Cardiac muscle cell (in vitro differentiated cells and primary cell): ENCODE data around the gene MAP9. TPM values are rescaled to one million over a fixed set of nuclear protein-coding genes. Genes with fewer than 3 reads are reported as not detected.
"Not testable (repeated sequence)": the region's sequence is repeated elsewhere in the genome, so short reads cannot be mapped to it uniquely, and the experiment has no call there.

Experiments used
- DNase-seq, 2 donors: peaks; one replicate each; pipeline versions ENCODE4 v3.0.0 to v3.0.0-alpha.2; 2010 to 2017; ENCODE audit warnings: low read depth in 1 of 2, low spot score in 1 of 2
- H3K27ac ChIP-seq: fragments of 200-600 bp; sonication (generic); 2 replicates; pipeline ENCODE4 v1.5.1; 2016
- H3K27me3 ChIP-seq: fragments of 200-600 bp; sonication (generic); 2 replicates; pipeline ENCODE4 v1.6.0; 2016; ENCODE audit warnings: control low read depth
- H3K36me3 ChIP-seq: fragments of 200-600 bp; sonication (generic); 2 replicates; pipeline ENCODE4 v1.5.1; 2016; ENCODE audit warnings: control low read depth
- H3K4me1 ChIP-seq: fragments of 200-600 bp; sonication (generic); 2 replicates; pipeline ENCODE4 v1.8.1; 2017; ENCODE audit warnings: low read depth, mild to moderate bottlenecking, mixed run types
- H3K4me3 ChIP-seq: fragments of 200-600 bp; sonication (generic); 2 replicates; pipeline ENCODE4 v1.5.1; 2016; ENCODE audit warnings: mild to moderate bottlenecking
- H3K9me3 ChIP-seq: fragments of 200-600 bp; sonication (generic); 2 replicates; pipeline ENCODE4 v1.5.1; 2017; ENCODE audit warnings: low read depth, mild to moderate bottlenecking, control low read depth
- polyA plus RNA-seq: library from polyadenylated mRNA; unstranded; fragments of >200 nt; fragmentation: Nextera tagmentation; extraction: Ambion mirVana; gene quantifications from 2 replicates; pipeline ENCODE4 v1.2.1, GENCODE V29; 2016
- total RNA-seq: library from RNA; depleted of rRNA; stranded (reverse); fragments of >200 nt; gene quantifications from 2 replicates; pipeline ENCODE4 v1.2.3, GENCODE V29; 2016
- TF ChIP-seq, protein P1 (sequence below): IDR thresholded peaks from 2 replicates; pipeline ENCODE4 v1.5.1; 2012; ENCODE audit warnings: low read depth, mild to moderate bottlenecking, low read length

Gene MAP9
- total RNA-seq (20.3 and 20.8 TPM in 2 replicates), polyA plus RNA-seq (39.3 and 41.9 TPM in 2 replicates)

DNA sequence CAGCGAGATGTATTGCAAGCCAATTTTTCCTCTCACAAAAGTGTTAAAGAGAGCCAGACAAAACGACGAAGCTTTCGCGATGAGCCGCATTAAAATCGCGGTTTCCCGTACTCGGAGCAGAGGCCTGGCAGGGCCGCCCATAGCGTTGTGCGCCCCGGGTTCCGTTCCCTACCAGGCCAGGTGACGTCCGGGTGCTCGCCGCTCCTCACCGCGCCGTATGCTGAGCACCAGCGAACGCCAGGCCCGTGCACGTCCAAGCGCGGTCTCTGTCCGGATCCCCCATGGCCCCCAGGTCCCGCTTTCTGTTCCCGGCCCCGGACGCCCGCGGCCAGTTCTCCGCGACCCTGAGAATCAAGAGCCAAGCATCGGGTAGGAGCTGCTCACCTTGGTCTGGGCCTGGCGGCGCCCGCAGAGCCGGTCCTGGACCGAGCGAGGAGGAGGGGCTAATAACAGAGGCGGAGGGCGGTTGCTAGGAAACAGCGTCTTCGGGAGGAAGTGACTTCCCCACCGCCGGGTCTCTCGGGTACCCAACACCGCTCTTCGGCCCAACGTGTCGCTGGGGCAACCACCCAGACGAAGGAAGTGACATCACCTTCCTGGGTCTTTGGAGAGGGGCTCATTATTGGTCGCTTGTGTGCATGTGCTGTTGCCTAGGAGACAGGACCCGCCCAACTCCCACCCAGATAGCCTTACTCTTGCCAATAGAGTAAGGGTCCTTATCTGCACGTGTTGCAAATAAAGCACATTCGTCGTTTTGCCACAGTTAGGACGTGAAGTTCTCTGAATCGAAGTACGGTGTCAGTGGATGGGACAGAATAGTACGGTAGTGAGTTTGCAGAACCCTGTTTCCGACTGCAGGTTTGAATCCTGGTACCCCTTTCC, at the start of gene MAP9:
MAP9 (minus strand) TSS at position 579 of the 882 bp plus-strand sequence. CDS start 1,115 bp downstream, outside the sequence.
- peak; percentile 98 to 99 for DNase-seq
- no peaks in the 10 kb centered on the region for H3K9me3 ChIP-seq
- H3K27ac ChIP-seq, result peak within 1 kb of the TSS; percentile 55
- peaks cover 7% of the 10 kb centered on the region for H3K4me1 ChIP-seq
- peak within 1 kb of the TSS; percentile 91 for H3K4me3 ChIP-seq
- H3K27me3 ChIP-seq, result no peaks in the 10 kb centered on the region
- H3K36me3 ChIP-seq, result peaks cover 16% of the 10 kb centered on the region
- TF ChIP-seq, protein P1, sequence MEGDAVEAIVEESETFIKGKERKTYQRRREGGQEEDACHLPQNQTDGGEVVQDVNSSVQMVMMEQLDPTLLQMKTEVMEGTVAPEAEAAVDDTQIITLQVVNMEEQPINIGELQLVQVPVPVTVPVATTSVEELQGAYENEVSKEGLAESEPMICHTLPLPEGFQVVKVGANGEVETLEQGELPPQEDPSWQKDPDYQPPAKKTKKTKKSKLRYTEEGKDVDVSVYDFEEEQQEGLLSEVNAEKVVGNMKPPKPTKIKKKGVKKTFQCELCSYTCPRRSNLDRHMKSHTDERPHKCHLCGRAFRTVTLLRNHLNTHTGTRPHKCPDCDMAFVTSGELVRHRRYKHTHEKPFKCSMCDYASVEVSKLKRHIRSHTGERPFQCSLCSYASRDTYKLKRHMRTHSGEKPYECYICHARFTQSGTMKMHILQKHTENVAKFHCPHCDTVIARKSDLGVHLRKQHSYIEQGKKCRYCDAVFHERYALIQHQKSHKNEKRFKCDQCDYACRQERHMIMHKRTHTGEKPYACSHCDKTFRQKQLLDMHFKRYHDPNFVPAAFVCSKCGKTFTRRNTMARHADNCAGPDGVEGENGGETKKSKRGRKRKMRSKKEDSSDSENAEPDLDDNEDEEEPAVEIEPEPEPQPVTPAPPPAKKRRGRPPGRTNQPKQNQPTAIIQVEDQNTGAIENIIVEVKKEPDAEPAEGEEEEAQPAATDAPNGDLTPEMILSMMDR, result no peak

DNA sequence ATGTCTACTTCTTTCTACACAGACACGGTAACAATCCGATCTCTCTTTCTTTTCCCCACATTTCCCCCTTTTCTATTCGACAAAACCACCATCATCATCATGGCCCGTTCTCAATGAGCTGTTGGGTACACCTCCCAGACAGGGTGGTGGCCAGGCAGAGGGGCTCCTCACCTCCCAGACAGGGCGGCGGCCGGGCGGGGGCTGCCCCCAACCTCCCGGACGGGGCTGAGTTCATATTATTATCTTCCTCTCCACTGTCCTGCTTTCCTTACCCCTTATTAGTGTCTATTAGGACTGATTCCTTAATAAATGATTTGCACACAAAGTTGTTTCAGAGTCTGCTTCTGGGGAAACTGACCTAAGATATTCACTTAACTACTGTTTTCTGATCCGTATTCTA, 48.0 kb upstream of the MAP9 start:
- H3K27ac ChIP-seq, DNase-seq, H3K9me3 ChIP-seq, H3K4me1 ChIP-seq, H3K4me3 ChIP-seq, H3K27me3 ChIP-seq, H3K36me3 ChIP-seq: not testable (repeated sequence)

DNA sequence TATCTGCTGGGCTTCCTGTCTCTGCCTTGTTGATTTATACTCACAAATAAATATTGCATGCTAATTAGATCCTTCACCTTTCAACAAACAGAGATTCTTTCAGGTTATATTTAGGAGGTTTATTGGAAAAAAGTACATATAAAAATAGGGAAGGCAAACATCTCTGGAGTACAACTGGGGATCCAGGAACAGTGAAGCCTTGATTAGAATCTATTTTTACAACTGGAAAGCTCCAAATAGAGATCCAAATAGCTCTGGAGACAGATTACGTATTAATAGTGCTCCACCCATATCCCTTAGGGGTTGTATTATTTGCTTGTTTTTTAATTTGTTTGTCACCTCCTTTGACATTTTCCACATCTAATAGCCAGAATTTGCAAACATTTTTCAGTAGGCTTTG, 46.9 kb upstream of the MAP9 start:
- H3K27me3 ChIP-seq, result no peaks in the 10 kb centered on the region

DNA sequence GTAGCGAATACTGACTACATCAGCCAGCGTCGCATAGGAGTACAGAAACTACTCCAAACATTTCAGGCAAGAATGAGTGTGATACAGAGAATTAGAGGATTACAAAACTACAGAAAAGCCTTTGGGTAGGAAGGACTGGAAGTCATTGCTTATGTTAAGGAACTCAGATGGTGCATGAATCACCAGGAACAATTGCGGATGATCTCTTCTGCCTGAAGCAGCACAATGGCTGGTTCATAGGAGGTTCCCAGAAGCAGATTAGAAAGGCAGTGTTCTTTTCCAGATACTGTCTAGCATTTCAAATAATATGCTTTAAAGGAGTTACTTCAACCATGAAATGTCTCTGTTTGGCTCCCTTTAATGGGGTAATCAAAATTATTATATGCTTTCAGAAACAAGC, 42.5 kb upstream of the MAP9 start:
- no peaks in the 10 kb centered on the region for H3K27me3 ChIP-seq
- peak in 1 of 2 donors; percentile 60 for DNase-seq
- no peaks in the 10 kb centered on the region for H3K36me3 ChIP-seq

More for the DNA sequence above, 46.9 kb upstream of the MAP9 start:
- Histone ChIP-seq H3K36me3 (no peaks in the 10 kb centered on the region), H3K4me1 (no peaks in the 10 kb centered on the region), H3K9me3 (no peaks in the 10 kb centered on the region), H3K27ac (no peak overlapping the region), H3K4me3 (no peak overlapping the region)
- no peak for DNase-seq
- TF ChIP-seq, protein P1, result no peak

DNA sequence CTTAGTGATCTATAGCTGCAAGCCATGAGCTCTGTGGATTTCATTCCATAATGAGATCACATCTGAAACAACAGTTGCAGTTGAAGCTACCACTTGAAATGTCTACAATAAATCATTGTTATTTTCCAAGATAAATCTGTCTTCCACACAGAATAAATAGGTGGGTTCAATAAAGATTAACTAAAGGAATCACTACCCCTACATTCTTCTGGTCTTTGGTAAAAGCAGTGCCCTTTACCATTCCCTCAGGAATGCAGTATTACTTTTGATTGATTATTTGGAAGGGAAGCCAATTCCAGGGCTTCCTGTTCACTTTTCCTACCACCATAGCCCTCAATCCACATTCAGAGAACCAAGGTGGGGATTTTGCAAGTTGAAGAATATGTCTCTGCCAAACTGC, 38.9 kb upstream of the MAP9 start:
- no peaks in the 10 kb centered on the region for H3K9me3 ChIP-seq
- no peak overlapping the region for H3K4me3 ChIP-seq
- H3K27me3 ChIP-seq, result no peaks in the 10 kb centered on the region
- no peaks in the 10 kb centered on the region for H3K36me3 ChIP-seq
- H3K27ac ChIP-seq, result no peak overlapping the region
- DNase-seq, result no peak
- no peaks in the 10 kb centered on the region for H3K4me1 ChIP-seq
- TF ChIP-seq, protein P1, result no peak

More for the DNA sequence above, 42.5 kb upstream of the MAP9 start:
- TF ChIP-seq, protein P1, result no peak
- Histone ChIP-seq H3K9me3 (no peaks in the 10 kb centered on the region), H3K4me1 (no peaks in the 10 kb centered on the region), H3K4me3 (no peak overlapping the region), H3K27ac (no peak overlapping the region)

DNA sequence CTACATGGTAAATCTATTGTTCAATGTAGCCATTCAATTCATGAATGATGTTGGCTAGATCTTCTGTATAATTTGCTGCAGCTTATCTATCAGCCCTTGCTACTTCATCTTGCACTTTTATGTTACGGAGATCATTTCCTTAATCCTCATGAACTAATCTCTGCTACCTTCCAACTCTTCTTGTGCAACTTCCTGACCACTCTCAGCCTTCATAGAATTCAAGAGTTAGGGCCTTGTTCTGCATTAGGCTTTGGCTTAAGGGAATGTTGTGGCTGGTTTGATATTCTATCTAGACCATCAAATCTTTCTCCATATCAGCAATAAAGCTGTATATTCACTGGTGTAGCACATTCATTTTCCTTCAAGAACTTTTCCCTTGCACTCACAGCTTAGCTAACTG, 36.7 kb upstream of the MAP9 start:
- TF ChIP-seq, protein P1, result no peak
- no peaks in the 10 kb centered on the region for H3K36me3 ChIP-seq

More for the DNA sequence above, 36.7 kb upstream of the MAP9 start:
- H3K4me1 ChIP-seq, result no peaks in the 10 kb centered on the region
- H3K9me3 ChIP-seq, result no peaks in the 10 kb centered on the region
- no peak overlapping the region for H3K27ac ChIP-seq
- peak in 1 of 2 donors; percentile 29 for DNase-seq
- H3K4me3 ChIP-seq, result no peak overlapping the region
- H3K27me3 ChIP-seq, result no peaks in the 10 kb centered on the region
